ENCODE data around the gene CD300LD.

Gene CD300LD

DNA sequence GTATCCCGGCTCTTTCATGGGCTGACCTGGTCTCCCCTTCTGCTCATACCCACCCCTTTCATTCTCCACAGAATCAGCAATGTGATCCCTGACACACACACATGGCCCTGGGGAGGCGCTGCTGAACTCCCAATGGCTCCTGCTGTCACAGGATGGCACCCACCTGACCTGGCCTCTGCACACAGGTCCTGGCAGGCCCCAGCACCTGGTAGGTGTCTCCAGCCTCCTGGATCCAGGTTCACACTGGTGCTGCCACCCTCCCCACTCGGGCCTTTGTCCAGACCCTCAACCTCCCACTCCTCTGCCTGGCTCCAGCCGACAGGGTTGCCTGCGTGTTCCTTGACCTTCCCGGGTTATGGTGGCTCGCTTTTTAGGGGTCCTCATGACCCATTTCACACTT is 44.8 kb downstream of the CD300LD start:
- Histone ChIP-seq H3K27ac (ENCODE audit: extremely low read depth, low read depth, low read length) (no peak overlapping the region), H3K36me3 (ENCODE audit: control insufficient read depth in 2 of 2, insufficient read depth in 1 of 2, low read length in 2 of 2) (no peaks in the 10 kb centered on the region), H3K4me3 (ENCODE audit: low read depth, low read length) (no peak overlapping the region), H3K9me3 (ENCODE audit: control insufficient read depth, insufficient read depth, low read depth, low read length) (no peaks in the 10 kb centered on the region), H3K4me1 (ENCODE audit: control insufficient read depth, insufficient read depth, low read length) (no peaks in the 10 kb centered on the region)
- TF ChIP-seq ZNF529 (tag by site-specific recombination; IDR thresholded peaks at IDR 0.05; ENCODE audit: insufficient replicate concordance) (no peak), ZNF76 (tag by site-specific recombination; IDR thresholded peaks at IDR 0.05; ENCODE audit: borderline replicate concordance, low read depth) (no peak), ZNF433 (tag by site-specific recombination; IDR thresholded peaks at IDR 0.05; ENCODE audit: low read depth) (no peak), ZNF544 (tag by site-specific recombination; IDR thresholded peaks at IDR 0.05) (no peak), IKZF3 (tag by site-specific recombination; IDR thresholded peaks at IDR 0.05) (no peak), ZNF146 (tag by site-specific recombination; IDR thresholded peaks at IDR 0.05) (no peak), ZNF530 (tag by site-specific recombination; IDR thresholded peaks at IDR 0.05; ENCODE audit: low read depth) (no peak), ZNF768 (tag by site-specific recombination; IDR thresholded peaks at IDR 0.05) (no peak), KLF9 (tag by site-specific recombination; IDR thresholded peaks at IDR 0.05; ENCODE audit: low read depth) (no peak), ZNF600 (tag by site-specific recombination; IDR thresholded peaks at IDR 0.05) (no peak), MEIS1 (CRISPR knock-in tag; IDR thresholded peaks at IDR 0.05; ENCODE audit: borderline replicate concordance) (no peak)
- TF ChIP-seq, protein P1, sequence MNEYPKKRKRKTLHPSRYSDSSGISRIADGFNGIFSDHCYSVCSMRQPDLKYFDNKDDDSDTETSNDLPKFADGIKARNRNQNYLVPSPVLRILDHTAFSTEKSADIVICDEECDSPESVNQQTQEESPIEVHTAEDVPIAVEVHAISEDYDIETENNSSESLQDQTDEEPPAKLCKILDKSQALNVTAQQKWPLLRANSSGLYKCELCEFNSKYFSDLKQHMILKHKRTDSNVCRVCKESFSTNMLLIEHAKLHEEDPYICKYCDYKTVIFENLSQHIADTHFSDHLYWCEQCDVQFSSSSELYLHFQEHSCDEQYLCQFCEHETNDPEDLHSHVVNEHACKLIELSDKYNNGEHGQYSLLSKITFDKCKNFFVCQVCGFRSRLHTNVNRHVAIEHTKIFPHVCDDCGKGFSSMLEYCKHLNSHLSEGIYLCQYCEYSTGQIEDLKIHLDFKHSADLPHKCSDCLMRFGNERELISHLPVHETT (tag by site-specific recombination; IDR thresholded peaks at IDR 0.05) = no peak
- TF ChIP-seq, protein P2, sequence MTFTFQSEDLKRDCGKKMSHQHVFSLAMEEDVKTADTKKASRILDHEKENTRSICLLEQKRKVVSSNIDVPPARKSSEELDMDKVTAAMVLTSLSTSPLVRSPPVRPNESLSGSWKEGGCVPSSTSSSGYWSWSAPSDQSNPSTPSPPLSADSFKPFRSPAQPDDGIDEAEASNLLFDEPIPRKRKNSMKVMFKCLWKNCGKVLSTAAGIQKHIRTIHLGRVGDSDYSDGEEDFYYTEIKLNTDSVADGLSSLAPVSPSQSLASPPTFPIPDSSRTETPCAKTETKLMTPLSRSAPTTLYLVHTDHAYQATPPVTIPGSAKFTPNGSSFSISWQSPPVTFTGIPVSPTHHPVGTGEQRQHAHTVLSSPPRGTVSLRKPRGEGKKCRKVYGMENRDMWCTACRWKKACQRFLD (tag by site-specific recombination; IDR thresholded peaks at IDR 0.05) = no peak
- TF ChIP-seq, protein P3, sequence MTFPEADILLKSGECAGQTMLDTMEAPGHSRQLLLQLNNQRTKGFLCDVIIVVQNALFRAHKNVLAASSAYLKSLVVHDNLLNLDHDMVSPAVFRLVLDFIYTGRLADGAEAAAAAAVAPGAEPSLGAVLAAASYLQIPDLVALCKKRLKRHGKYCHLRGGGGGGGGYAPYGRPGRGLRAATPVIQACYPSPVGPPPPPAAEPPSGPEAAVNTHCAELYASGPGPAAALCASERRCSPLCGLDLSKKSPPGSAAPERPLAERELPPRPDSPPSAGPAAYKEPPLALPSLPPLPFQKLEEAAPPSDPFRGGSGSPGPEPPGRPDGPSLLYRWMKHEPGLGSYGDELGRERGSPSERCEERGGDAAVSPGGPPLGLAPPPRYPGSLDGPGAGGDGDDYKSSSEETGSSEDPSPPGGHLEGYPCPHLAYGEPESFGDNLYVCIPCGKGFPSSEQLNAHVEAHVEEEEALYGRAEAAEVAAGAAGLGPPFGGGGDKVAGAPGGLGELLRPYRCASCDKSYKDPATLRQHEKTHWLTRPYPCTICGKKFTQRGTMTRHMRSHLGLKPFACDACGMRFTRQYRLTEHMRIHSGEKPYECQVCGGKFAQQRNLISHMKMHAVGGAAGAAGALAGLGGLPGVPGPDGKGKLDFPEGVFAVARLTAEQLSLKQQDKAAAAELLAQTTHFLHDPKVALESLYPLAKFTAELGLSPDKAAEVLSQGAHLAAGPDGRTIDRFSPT (tag by site-specific recombination; IDR thresholded peaks at IDR 0.05) = no peak
- POLR2A ChIA-PET = no interaction called here
- CTCF ChIA-PET = no interaction called here

DNA sequence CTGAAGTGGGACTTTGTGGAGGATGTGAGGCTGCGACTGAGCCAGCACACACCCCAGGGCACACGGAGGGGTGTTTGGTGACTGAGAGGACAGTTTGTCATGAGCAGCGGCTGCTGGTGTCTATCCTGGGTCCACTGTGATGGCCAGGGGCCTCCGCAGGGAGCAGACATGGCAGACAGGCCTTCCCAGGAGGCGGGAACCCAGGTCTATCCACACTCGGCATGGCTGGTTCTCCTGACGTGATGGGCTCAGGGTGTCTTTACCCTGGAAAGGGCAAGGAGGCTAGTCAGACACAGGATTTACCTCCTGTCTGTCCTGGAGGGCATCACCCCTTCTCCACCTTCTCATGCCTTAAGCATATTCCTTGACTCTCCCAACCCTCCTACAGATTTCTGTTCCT is 45.5 kb downstream of the CD300LD start:
- Histone ChIP-seq H3K4me1 (ENCODE audit: control insufficient read depth, insufficient read depth, low read length) (no peaks in the 10 kb centered on the region), H3K9me3 (ENCODE audit: control insufficient read depth, insufficient read depth, low read depth, low read length) (no peaks in the 10 kb centered on the region), H3K36me3 (ENCODE audit: control insufficient read depth in 2 of 2, insufficient read depth in 1 of 2, low read length in 2 of 2) (no peaks in the 10 kb centered on the region), H3K27ac (ENCODE audit: extremely low read depth, low read depth, low read length) (no peak overlapping the region), H3K4me3 (ENCODE audit: low read depth, low read length) (no peak overlapping the region)
- ChIA-PET POLR2A (no interaction called here), CTCF (interaction anchor here (0.6 kb wide), 1 partner anchor 9 kb away, joined by 3 read pairs; no protein-coding TSS in a partner anchor)
- TF ChIP-seq ZNF501 (tag by site-specific recombination; IDR thresholded peaks at IDR 0.05) (no peak), ZNF214 (tag by site-specific recombination; IDR thresholded peaks at IDR 0.05; ENCODE audit: borderline replicate concordance) (no peak), ZNF548 (tag by site-specific recombination; IDR thresholded peaks at IDR 0.05) (no peak), ZNF366 (tag by site-specific recombination; conservative IDR thresholded peaks at IDR 0.05) (no peak), ZNF792 (tag by site-specific recombination; IDR thresholded peaks at IDR 0.05) (no peak), ZNF350 (tag by site-specific recombination; IDR thresholded peaks at IDR 0.05) (no peak), ZBTB7A (tag by site-specific recombination; IDR thresholded peaks at IDR 0.05; ENCODE audit: low read depth) (no peak), ZNF768 (tag by site-specific recombination; IDR thresholded peaks at IDR 0.05) (no peak), ZBTB20 (tag by site-specific recombination; IDR thresholded peaks at IDR 0.05) (no peak), KLF7 (tag by site-specific recombination; IDR thresholded peaks at IDR 0.05; ENCODE audit: borderline replicate concordance) (no peak), OSR2 (tag by site-specific recombination; IDR thresholded peaks at IDR 0.05) (no peak), ZNF510 (tag by site-specific recombination; IDR thresholded peaks at IDR 0.05; ENCODE audit: insufficient replicate concordance) (no peak), ZNF549 (tag by site-specific recombination; IDR thresholded peaks at IDR 0.05) (no peak)
- TF ChIP-seq, protein P4, sequence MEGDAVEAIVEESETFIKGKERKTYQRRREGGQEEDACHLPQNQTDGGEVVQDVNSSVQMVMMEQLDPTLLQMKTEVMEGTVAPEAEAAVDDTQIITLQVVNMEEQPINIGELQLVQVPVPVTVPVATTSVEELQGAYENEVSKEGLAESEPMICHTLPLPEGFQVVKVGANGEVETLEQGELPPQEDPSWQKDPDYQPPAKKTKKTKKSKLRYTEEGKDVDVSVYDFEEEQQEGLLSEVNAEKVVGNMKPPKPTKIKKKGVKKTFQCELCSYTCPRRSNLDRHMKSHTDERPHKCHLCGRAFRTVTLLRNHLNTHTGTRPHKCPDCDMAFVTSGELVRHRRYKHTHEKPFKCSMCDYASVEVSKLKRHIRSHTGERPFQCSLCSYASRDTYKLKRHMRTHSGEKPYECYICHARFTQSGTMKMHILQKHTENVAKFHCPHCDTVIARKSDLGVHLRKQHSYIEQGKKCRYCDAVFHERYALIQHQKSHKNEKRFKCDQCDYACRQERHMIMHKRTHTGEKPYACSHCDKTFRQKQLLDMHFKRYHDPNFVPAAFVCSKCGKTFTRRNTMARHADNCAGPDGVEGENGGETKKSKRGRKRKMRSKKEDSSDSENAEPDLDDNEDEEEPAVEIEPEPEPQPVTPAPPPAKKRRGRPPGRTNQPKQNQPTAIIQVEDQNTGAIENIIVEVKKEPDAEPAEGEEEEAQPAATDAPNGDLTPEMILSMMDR (tag by site-specific recombination; IDR thresholded peaks at IDR 0.05) = no peak
- TF ChIP-seq, protein P5, sequence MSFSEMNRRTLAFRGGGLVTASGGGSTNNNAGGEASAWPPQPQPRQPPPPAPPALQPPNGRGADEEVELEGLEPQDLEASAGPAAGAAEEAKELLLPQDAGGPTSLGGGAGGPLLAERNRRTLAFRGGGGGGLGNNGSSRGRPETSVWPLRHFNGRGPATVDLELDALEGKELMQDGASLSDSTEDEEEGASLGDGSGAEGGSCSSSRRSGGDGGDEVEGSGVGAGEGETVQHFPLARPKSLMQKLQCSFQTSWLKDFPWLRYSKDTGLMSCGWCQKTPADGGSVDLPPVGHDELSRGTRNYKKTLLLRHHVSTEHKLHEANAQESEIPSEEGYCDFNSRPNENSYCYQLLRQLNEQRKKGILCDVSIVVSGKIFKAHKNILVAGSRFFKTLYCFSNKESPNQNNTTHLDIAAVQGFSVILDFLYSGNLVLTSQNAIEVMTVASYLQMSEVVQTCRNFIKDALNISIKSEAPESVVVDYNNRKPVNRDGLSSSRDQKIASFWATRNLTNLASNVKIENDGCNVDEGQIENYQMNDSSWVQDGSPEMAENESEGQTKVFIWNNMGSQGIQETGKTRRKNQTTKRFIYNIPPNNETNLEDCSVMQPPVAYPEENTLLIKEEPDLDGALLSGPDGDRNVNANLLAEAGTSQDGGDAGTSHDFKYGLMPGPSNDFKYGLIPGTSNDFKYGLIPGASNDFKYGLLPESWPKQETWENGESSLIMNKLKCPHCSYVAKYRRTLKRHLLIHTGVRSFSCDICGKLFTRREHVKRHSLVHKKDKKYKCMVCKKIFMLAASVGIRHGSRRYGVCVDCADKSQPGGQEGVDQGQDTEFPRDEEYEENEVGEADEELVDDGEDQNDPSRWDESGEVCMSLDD (tag by site-specific recombination; IDR thresholded peaks at IDR 0.05) = no peak

Measured in HEK293 (cell line).